K562 (cell line): ENCODE results near the gene PTPN7.

ENCODE experiments used
- CBX1 ChIP-seq: sonication (generic); IDR thresholded peaks from 2 replicates; pipeline ENCODE4 v1.6.1; 2016; ENCODE audit warnings: antibody characterized with exemption, low read depth, mild to moderate bottlenecking
- CHD2 ChIP-seq: IDR thresholded peaks from 2 replicates; pipeline ENCODE4 v1.6.1; 2011; ENCODE audit warnings: low read depth, low read length
- CREM ChIP-seq: IDR thresholded peaks from 2 replicates; pipeline ENCODE4 v1.6.1; 2014; ENCODE audit warnings: antibody characterized with exemption, low read depth
- CTCF ChIP-seq, 3 experiments: IDR thresholded peaks in 2 of 3; conservative IDR thresholded peaks in 1 of 3; 2 replicates each; pipeline ENCODE4 v1.5.1; 2011 to 2012; ENCODE audit warnings: low read length in 3 of 3, mild to moderate bottlenecking in 3 of 3, control low read depth in 2 of 3, improper control_type of control experiment in 1 of 3, inconsistent platforms in 1 of 3, low read depth in 1 of 3, mixed read lengths in 1 of 3, moderate library complexity in 1 of 3; ENCODE audit not compliant: insufficient read depth in 2 of 3
- MTA3 ChIP-seq: fragments of 450-650 bp; formaldehyde crosslinking; IDR thresholded peaks from 2 replicates; pipeline ENCODE4 v1.6.1; 2017; ENCODE audit warnings: mild to moderate bottlenecking, borderline replicate concordance
- NFIC ChIP-seq: fragments of 450-650 bp; IDR thresholded peaks from 2 replicates; pipeline ENCODE4 v1.6.1; 2017; ENCODE audit warnings: mild to moderate bottlenecking, inconsistent platforms
- RCOR1 ChIP-seq, 2 experiments: IDR thresholded peaks; 2 replicates each; pipeline ENCODE4 v1.6.1; 2012; ENCODE audit warnings: low read depth in 2 of 2, low read length in 2 of 2, borderline replicate concordance in 1 of 2, improper control_type of control experiment in 1 of 2
- RFX5 ChIP-seq: IDR thresholded peaks from 2 replicates; pipeline ENCODE4 v1.6.1; 2011; ENCODE audit warnings: low read depth, mild to moderate bottlenecking, improper control_type of control experiment, low read length
- SMARCE1 ChIP-seq: fragments of 450-650 bp; IDR thresholded peaks from 2 replicates; pipeline ENCODE4 v1.7.1; 2016; ENCODE audit warnings: mild to moderate bottlenecking
- SPI1 ChIP-seq: IDR thresholded peaks from 2 replicates; pipeline ENCODE4 v1.6.1; 2011; ENCODE audit warnings: low read depth, low read length, control low read depth, borderline replicate concordance

GRCh38 chr1:202167708-202168415 is 7.5 kb upstream of the PTPN7 start:
- no peak for TF ChIP-seq CREM
- TF ChIP-seq NFIC, result peak; percentile 54; the same call in 1 of the 2 replicates
- no peak for TF ChIP-seq CTCF (IDR thresholded peaks at IDR 0.05 in 2 of 3, conservative IDR thresholded peaks at IDR 0.05 in 1 of 3; ENCODE audit: insufficient read depth in 2 of 3, low read depth in 1 of 3, low read length in 3 of 3)
- TF ChIP-seq CHD2, result no peak
- no peak for TF ChIP-seq MTA3
- no peak for TF ChIP-seq RCOR1 (IDR thresholded peaks at IDR 0.05; ENCODE audit: borderline replicate concordance in 1 of 2, low read depth in 2 of 2, low read length in 2 of 2)
- TF ChIP-seq RFX5, result no peak
- no peak for TF ChIP-seq SMARCE1
- no peak for TF ChIP-seq CBX1
- no peak for TF ChIP-seq SPI1
